GM18907 (cell line): ENCODE results near the gene FANCD2OS.
"Not testable (repeated sequence)": the region's sequence is repeated elsewhere in the genome, so short reads cannot be mapped to it uniquely, and the experiment has no call there.

ENCODE experiments used
- ATAC-seq: cut with Tn5 transposase; IDR thresholded peaks from one replicate; pipeline ENCODE4 v1.9.1; 2021; ENCODE audit warnings: mild to moderate bottlenecking, moderate library complexity; ENCODE audit not compliant: unreplicated experiment

FANCD2OS gene, protein sequence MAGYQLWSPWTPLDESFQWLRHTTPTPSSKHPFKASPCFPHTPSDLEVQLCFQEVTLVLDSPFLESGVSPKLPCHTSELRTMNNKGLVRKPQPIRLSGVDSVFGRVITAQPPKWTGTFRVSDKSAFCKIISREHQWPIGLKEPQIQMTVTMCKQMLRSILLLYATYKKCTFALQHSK

DNA sequence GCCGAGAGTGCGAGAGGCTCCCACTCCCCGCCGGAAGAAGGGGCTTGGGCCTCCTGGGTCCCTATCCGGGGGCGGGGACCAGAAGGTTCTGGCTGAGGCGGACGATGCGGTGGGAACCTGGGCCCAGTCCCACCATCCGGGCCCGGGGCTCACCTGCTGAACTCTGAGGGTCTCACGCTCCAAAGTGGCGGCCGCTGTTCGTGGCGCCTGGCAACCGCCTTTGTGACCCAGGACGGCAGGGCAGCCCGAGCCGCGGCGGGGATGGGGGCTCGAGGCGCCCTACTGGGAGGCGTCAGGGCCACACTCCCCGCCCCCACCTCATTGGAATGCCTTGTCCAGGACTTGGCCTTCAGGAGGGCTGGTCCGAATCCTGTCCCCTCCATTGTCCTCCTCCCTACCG, at the start of gene FANCD2OS:
Gene FANCD2OS (minus strand): TSS at position 165 of the 400 bp plus-strand sequence. CDS start 3,481 bp downstream, outside the sequence.
- ATAC-seq, result no peak

DNA sequence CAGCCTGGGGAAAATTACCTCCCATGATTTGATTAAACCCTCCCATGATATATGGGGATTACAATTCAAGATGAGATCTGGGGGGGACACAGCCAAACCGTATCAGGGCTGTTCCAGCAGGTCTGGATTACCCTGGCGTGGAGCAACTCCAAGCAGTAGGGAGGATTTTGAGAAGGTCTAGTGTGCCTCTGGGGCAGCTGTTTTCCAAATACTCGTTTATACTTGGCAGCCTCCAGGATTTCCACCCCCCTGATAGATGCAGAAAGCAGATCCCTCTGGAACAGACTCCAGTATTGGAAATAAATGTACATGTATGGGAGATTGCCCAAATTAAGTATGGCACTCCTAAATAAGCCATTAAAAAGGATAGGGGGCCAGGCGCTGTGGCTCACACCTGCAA, 49.0 kb upstream of the FANCD2OS start:
- no peak for ATAC-seq

DNA sequence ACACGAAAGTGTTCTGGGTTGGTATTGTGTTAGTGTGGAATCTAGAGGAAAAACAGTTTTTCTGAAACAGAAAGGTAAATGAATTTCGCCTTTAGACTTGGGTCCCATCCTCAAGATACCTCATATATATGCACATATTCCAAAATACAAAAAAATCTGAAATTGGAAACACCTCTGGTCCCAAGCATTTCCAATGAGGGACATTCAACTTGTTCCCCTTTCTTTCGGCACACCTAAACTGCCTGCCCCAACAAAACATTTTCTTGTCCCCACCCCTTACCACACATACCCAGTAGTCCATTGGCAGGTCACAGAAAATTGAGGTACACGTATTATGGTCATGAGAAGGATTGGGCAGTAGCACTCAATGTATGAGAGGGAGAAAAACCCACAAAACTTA, 47.6 kb upstream of the FANCD2OS start:
- no peak for ATAC-seq

DNA sequence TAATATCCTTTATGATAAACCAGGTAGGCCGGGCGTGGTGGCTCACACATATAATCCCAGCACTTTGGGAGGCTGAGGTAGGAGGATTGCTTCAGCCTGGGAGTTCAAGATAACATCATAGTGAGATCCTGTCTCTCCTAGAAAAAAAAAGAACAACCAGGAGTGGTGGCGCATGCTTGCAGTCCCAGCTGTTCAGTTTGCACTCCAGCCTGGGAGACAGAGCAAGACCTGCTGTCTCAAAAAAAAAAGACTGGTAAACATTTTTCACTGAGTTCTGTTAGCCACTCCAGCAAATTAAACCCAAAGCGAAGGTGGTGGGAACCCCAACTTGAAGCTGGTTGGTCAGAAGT, 47.0 kb upstream of the FANCD2OS start:
- no peak for ATAC-seq

DNA sequence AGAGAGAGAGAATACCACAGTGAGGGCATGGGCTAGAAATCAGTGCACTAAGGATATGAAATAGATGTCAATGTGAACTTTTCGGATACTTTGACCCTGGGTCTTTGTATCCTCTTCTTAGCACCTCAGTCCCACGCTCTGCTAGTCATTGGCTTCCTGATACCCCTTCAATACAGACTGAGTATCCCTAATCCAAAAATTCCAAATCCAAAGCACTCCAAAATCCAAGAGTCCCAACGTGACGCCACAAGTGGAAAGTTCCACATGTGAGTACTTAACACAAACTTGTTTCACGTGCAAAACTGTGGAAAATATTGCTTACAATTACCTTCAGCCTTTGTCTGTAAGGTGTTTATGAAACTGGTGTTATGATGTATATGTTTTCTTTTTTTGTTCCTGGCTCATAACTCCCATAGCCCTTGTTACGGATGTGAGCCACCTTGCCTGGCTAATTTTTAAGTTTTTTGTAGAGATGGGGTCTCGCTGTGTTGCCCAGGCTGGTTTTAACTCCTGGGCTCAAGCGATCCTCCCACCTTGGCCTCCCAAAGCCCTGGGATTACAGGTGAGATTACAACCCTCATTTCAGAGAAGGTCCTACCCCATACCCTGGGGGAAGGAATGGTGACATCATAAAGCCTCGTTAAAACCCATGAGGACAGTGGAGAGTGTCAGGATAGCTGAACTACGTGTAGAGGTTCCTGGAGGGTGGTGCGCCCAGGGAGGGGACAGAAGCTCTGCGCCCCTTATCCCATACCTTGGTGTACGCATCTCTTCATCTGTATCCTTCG, 46.5 kb upstream of the FANCD2OS start:
- ATAC-seq, result no peak

DNA sequence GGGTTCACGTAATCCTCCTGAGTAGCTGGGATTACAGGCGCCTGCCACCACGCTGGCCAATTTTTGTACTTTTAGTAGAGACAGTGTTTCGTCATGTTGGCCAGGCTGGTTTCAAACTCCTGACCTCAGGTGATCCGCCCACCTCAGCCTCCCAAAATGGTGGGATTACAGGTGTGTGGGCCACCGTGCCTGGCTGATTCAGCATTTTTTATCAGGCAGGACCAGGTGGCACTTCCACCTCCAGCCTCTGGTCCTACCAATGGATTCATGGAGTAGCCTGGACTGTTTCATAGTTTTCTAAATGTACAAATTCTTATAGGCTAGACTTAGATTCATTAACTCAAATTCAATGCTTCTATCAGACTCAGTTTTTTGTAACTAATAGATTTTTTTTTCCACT, 42.9 kb upstream of the FANCD2OS start:
- ATAC-seq, result no peak

DNA sequence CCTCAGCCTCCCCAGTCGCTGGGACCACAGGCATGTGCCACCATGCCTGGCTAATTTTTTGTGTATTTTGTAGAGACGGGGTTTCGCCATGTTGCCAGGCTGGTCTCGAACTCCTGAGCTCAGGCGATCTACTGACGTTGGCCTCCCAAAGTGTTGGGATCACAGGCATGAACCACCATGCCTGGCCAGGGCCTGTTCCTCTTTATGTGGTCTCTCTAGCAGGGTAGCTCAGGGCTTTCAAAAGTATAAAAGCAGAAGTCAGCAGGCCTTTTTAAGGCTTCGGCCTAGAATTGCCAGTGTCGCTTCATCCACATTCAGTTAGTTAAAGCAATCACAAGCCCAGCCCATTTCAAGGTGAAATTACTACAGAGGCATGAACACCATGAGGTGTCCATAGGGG, 41.2 kb upstream of the FANCD2OS start:
- no peak for ATAC-seq

DNA sequence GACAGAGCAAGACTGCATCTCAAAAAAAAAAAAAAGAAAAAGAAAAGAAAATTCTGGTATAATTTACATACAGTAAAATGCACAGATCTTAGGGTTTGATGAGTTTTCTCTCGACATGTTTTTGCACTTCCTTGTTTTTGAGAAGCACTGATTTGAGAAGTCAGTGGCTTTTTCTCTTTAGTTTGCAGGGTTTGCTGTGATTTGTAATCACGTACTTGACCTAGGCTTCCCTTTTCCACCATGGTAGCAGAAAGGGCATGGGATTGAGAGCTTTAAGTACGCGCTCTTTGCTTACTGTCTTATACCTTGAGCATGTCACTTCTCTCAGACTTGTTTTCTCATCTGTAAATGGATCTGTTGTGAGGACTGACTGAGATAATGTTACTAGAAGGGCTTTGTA, 37.6 kb upstream of the FANCD2OS start:
- no peak for ATAC-seq

DNA sequence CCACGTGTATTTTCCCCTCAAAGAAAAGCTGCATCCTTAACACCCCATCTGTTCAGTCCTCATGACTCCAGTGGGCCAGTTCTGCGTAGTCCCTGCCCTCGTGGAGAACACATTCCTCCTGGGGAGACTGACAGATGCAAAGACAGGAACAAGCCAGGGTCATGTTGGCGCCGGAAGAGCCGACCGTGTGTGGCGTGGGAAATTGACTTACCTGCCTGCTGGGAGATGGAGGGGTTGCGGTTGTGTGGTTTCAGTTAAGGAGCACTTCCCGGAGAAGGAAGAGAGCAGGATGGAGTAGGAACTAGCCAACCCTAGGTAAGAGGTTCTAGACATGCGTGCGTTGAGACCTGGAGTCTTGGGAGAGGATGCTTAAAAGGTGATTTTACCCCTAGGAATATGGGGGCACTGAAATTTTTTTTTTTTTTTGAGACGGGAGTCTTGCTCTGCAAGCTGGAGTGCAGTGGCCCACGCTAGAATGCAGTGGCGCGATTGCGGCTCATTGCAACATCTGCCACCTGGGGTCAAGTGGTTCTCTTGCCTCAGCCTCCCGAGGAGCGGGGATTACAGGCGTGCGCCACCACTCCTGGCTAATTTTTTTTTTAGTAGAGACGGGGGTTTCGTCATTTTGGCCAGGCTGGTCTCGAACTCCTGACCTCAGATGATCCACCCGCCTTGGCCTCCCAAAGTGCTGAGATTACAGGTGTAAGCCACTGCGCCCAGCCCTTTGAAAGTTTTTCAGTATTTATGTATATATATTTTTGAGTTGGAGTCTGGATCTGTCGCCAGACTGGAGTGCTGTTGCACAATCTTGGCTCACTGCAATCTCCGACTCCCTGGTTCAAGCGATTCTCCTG, 34.9 kb upstream of the FANCD2OS start:
- no peak for ATAC-seq

DNA sequence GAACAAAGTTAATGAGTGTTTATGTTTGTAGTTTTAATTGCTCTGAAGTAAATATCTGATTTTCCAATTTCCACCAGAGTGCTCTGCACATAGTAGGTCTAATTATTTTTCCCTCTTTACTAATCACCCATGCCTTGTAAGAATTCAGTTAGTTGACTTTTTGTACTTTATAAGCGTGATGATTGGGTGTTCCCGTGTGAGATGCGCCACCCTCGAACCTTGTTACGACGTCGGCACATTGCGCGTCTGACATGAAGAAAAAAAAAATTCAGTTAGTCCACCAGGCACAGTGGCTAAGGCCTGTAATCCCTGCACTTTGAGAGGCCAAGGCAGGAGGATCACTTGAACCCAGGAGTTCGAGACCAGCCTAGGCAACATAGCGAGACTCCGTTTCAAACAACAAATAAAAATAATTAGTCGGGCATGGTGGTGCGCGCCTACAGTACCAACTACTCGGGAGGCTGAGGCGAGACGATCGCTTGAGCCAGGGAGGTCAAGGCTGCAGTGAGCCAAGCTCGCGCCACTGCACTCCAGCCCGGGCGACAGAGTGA, 33.0 kb upstream of the FANCD2OS start:
- no peak for ATAC-seq

DNA sequence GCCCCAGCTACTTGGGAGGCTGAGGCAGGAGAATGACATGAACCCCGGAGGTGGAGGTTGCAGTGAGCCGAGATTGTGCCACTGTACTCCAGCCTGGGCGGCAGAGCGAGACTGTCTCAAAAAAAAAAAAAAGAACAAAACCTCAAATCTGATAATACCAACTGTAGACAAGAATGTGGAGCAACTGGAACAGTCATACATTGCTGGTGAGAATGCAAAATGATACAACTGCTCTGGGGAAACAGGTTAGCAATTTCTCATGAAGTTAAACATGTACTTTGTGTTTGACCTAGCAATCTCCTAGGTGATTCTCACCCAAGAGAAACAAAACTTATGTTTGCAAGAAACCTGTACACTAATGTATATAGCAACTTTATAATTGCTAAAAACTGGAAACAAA, 29.1 kb upstream of the FANCD2OS start:
- ATAC-seq, result no peak

DNA sequence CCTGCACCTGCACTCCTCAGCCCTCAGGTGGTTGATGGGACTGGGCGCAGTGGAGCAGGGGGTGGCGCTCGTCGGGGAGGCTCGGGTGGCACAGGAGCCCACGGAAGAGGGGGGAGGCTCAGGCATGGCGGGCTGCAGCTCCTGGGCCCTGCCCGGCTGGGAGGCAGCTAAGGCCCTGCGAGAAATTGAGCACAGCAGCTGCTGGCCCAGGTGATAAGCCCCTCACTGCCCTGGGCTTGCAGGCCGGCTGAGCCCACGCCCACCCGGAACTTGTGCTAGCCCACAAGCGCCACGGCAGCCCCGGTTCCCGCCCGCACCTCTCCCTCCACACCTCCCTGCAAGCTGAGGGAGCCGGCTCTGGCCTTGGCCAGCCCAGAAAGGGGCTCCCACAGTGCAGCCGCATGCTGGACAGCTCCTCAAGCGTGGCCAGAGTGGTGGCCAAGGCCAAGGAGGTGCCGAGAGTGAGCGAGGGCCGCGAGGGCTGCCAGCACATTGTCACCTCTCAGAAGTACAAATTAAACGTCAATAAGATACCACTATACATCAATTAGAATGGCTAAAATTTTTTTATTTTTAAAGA, 28.5 kb upstream of the FANCD2OS start:
- no peak for ATAC-seq

DNA sequence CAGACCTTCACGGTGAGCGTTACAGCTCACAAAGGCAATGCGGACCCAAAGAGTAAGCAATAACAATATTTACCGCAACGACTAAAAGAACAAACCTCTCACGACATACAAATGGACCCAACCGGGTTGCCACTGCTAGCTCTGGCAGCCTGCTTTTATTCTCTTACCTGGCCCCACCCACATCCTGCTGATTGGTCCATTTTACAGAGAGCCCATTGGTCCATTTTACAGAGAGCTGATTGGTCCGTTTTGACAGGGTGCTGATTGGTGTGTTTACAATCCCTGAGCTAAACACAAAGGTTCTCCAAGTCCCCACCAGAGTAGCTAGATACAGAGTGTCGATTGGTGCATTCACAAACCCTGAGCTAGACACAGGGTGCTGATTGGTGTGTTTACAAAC, 27.8 kb upstream of the FANCD2OS start:
- ATAC-seq, result not testable (repeated sequence)

DNA sequence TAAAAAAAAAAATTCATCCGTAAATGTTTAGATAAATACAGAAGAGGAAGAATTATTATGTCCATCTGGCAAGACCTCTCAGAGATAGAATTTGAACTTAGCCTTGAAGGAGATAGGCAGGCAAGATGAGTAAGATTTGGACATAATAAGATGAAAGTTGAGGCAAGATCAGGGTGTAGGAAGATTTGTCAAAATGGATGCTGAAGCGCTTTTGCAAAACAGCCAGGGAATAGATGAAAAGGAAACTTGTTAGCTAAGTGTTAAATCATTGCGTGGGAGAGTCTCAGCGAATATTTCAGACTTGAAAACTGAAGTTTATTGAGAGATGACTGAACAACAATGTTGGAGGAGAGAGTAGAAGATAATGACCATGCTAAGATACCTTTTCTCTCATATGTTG, 14.7 kb upstream of the FANCD2OS start:
- ATAC-seq, result no peak

DNA sequence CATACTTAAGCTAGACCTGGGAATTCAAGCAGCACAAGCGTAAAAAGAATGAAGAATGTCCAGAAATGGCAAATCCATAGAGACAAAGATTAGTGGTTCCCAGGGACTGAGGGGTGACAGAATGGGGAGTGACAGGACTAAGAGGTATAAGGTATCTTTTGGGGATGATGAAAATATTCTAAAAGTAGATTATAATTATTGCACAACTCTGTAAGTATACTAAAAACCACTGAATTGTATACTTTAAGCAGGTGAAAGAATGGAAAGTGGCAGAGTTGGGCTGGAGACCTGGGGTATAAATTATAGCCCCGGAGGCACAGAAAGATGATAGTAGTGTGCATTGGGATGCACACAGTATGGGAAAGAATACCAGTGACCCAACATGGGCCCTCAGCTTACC, 13.0 kb upstream of the FANCD2OS start:
- no peak for ATAC-seq

DNA sequence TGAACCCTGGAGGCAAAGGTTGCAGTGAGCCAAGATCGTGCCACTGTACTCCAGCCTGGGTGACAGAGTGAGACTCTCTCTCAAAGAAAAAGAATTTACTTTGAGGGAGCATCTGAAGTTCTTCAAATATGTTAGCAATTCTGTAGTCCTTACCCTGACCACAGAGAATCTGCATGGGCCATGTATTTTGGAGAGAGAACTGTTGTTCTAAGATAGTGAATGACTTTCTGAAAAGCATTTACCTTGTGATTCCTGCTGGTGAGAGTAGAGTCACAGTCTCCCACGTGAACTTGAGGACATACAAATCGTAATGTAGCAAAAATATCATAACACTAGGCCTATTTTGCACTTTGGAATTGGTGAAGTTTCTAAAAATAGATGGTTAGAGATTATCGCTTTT, 11.3 kb upstream of the FANCD2OS start:
- no peak for ATAC-seq

DNA sequence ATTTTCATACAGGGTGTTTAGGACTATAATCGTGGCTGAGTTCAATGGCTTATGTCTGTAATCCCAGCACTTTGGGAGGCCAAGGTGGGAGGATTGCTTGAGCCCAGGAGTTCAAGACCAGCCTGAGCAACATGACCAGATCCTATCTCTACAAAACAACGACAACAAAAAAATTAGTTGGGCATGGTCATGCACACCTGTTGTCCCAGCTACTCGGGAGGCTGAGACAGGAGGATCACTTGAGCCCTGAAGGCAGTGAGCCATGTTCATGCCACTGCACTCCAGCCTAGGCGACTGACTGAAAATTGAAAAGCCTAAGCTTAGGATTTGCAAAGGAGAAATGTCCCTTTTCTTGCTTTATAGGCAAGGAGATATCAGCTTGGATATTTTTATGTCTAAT, 8.9 kb upstream of the FANCD2OS start:
- no peak for ATAC-seq

DNA sequence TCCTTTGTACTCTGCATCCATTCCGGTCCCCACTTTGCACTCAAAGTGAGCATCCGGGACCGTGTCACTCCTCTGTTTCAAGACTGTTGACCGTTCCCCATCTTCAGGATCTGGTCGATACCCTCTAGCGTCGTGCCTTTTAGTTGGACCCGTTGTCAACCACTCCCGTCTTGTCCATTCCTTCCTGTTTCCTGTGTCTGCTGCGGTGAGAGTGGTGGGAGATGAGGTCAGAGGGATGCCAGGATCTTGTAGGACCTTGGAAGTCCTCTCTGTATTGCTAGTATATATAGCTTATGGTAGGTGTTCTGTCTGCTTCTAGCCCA, 8.0 kb upstream of the FANCD2OS start:
- ATAC-seq, result no peak

DNA sequence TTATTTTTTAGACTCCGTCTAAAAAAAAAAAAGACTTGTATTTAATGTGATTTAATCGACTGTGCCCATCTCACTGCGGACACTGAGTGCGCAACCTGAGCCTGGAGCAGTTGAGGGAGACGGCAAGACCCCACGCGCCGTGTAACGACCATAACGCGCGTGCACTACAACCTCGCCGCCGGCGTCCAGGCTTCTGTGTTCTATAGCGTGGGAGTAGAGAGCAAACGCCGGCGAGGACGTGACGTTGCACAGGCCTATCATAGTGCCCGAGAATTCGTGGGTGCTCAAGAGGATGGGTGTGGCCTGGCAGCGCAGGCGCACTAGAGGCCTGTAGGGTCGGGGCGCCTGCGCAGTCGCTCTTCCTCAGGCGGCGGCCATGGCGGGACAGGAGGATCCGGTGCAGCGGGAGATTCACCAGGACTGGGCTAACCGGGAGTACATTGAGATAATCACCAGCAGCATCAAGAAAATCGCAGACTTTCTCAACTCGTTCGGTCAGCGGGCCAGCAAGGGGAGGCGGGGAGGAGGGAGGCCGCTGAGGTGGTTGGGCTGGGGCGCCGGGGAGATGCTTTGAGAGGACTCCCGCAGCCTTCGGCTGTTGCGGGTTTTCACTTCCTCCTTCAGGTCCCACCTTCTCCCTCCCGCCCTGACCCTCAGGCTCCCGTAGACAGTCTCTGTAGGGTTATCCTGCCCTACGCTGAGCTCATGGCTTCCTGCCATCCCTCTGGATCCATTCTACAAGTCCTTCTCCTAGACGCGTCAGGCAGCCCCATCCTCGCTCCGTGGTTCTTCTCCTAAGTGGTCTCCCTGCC, 7.5 kb upstream of the FANCD2OS start, which contains the start of gene BRK1:
Gene BRK1 (plus strand): TSS at position 350 of the 812 bp plus-strand sequence. CDS start 27 bp downstream, at position 377.
- peak; percentile 96 for ATAC-seq

DNA sequence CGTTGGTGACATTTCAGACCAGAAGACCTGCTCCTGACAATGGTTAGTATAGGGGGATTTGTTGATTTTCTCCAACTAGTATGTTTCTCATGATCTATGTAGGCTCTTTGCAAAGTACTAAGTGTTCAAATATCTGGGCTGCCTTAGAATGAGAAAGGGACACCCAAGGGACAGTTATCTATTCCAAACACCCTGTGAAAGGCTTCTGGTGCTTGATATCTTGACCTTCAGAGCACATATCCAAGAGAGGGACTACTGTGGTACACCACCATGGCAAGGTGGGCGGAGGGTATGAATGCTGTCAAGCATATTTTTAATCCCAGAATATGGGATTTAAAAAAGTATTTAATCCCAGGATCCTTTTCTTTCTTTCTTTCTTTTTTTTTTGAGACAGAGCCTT, 1.1 kb downstream of the FANCD2OS start:
- no peak for ATAC-seq
